GM12801 (cell line): ENCODE data around the gene TRPC4.

ENCODE experiments used
- CTCF ChIP-seq: IDR thresholded peaks from one replicate; pipeline ENCODE4 v1.5.1; 2011; ENCODE audit warnings: control low read depth; ENCODE audit not compliant: insufficient read length; ENCODE audit errors: extremely low read depth

The TRPC4 gene

GRCh38 chr13:37680137-37680536 lies 189.4 kb downstream of the TRPC4 start:
- TF ChIP-seq CTCF = no peak

GRCh38 chr13:37679043-37679442 lies 190.5 kb downstream of the TRPC4 start:
- TF ChIP-seq CTCF = no peak

- TF ChIP-seq CTCF = no peak
Observed at GRCh38 chr13:37669845-37670244, 199.7 kb downstream of the TRPC4 start.

GRCh38 chr13:37667702-37668101 lies 201.9 kb downstream of the TRPC4 start:
- TF ChIP-seq CTCF = no peak

- no peak for TF ChIP-seq CTCF
Observed at GRCh38 chr13:37666036-37666435, 203.5 kb downstream of the TRPC4 start.

GRCh38 chr13:37665420-37665819 lies 204.2 kb downstream of the TRPC4 start:
- TF ChIP-seq CTCF = no peak

- no peak for TF ChIP-seq CTCF
Observed at GRCh38 chr13:37663724-37664123, 205.8 kb downstream of the TRPC4 start.

- no peak for TF ChIP-seq CTCF
Observed at GRCh38 chr13:37662624-37663023, 206.9 kb downstream of the TRPC4 start.
